Activated T-helper 17 cell treated with anti-CD3 and anti-CD28 coated beads, Interleukin-2, amount 50 U/mL, for 72 hours (primary cell): Measurements from ENCODE around the gene MAN1A1. TPM values are rescaled to one million over a fixed set of nuclear protein-coding genes. Genes with fewer than 3 reads are reported as not detected.
"Not testable (repeated sequence)": the region's sequence is repeated elsewhere in the genome, so short reads cannot be mapped to it uniquely, and the experiment has no call there.

Experiments used
- ATAC-seq: fragments of 150-1000 bp; cut with Tn5 transposase; replicated peaks from 2 replicates; pipeline ENCODE4 v1.10.0; 2021; ENCODE audit warnings: mild to moderate bottlenecking, moderate library complexity
- H3K27ac Mint-ChIP-seq: one replicate; pipeline ENCODE4 v1.8.0; 2022; ENCODE audit warnings: mixed read lengths
- H3K27me3 Mint-ChIP-seq: one replicate; pipeline ENCODE4 v1.8.0; 2022; ENCODE audit warnings: mixed read lengths
- H3K36me3 Mint-ChIP-seq: one replicate; pipeline ENCODE4 v1.8.0; 2022; ENCODE audit warnings: low read depth, mild to moderate bottlenecking, mixed read lengths
- H3K4me1 Mint-ChIP-seq: one replicate; pipeline ENCODE4 v1.8.0; 2022; ENCODE audit warnings: mixed read lengths
- H3K4me3 Mint-ChIP-seq: one replicate; pipeline ENCODE4 v1.8.0; 2022; ENCODE audit warnings: mild to moderate bottlenecking, mixed read lengths
- H3K9me3 Mint-ChIP-seq: one replicate; pipeline ENCODE4 v1.8.0; 2022; ENCODE audit warnings: mixed read lengths
- total RNA-seq, 2 donors: library from RNA; stranded (reverse); gene quantifications; one replicate each; pipeline ENCODE4 v1.2.3, GENCODE V29; 2022

The MAN1A1 gene
- total RNA-seq, result 10 to 100 TPM; 19.1 to 23.6 TPM

- no peaks in the 10 kb centered on the region for H3K27me3 Mint-ChIP-seq
- H3K36me3 Mint-ChIP-seq, result peaks cover 41% of the 10 kb centered on the region
- peak; percentile 86 for ATAC-seq
- peak within 1 kb of the TSS; percentile 94 for H3K27ac Mint-ChIP-seq
- H3K4me3 Mint-ChIP-seq, result peak within 1 kb of the TSS; percentile 89
- H3K4me1 Mint-ChIP-seq, result peaks cover 25% of the 10 kb centered on the region
- H3K9me3 Mint-ChIP-seq, result no peaks in the 10 kb centered on the region
Measured at GRCh38 chr6:119349361-119350201, at the start of gene MAN1A1. MAN1A1 (minus strand) TSS chr6:119349761; CDS start chr6:119349065, 696 bp downstream.

DNA sequence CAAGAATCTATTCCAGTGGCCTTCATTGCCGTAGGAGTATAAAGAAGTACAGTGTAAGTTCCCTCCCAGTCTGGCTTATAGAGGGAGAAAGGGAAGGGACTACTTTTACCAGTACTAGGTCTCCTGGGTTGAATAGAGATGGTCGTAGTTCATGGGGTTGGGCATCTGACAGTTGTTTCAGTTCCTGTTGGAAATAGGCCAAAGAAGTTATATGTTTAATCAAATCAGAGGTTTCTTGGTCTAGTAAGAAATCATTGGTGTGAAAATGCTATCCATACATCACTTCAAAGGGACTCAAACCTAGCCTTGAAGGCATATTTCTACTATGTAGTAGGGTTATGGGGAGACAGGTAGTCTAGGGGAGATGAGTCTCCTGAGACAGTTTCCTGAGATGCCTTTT, 45.6 kb upstream of the MAN1A1 start:
- Mint-ChIP-seq H3K36me3 (no peaks in the 10 kb centered on the region), H3K4me3 (no peak overlapping the region), H3K4me1 (no peaks in the 10 kb centered on the region), H3K9me3 (peaks cover 7% of the 10 kb centered on the region), H3K27me3 (no peaks in the 10 kb centered on the region), H3K27ac (no peak overlapping the region)
- no peak for ATAC-seq

DNA sequence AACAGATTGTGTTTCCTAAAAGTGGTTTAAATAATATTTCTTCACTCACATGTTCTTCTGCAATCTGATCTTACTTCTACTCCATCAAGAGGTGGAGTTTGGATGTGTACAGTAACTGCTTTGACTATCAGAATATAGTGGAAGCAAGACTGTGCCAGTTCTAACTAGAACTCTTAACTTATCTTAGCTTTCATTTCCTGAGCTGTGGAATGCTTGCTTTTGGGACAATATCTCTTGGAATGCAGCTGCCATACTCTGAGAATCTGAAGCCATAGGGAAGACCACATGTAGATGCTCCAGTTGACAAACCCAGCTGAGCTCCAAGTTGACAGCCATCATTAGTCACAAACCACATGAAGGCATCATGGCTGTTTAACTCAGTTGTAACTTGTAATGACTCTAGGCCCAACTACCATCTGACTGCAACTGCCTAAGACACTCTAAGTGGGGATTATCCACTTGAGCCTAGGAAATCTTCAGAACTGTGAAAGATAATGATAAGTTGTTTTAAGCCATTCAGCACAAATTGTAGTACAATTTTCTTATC, 40.8 kb upstream of the MAN1A1 start:
- Mint-ChIP-seq H3K27ac (no peak overlapping the region), H3K4me1 (no peaks in the 10 kb centered on the region), H3K27me3 (no peaks in the 10 kb centered on the region), H3K9me3 (no peaks in the 10 kb centered on the region), H3K4me3 (no peak overlapping the region), H3K36me3 (no peaks in the 10 kb centered on the region)
- peak; percentile 54 for ATAC-seq

DNA sequence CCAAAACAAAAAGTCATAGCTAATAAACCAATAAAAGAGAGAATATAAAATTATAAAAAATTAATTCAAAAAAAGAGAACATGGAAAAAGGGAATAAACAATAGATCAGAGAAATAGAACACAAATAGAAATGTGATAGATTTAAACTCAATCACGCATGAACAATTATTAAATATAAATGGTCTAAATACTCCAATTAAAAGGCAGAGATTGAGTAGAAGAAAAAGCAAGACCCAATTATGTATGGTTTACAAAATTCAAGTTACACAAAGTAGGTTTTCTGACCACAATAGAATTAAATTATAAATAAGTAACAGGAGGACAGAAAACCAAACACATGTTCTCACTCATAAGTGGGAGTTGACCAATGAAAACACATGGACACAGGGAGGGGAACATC, 36.4 kb upstream of the MAN1A1 start:
- peaks cover 6% of the 10 kb centered on the region for H3K9me3 Mint-ChIP-seq
- no peak overlapping the region for H3K4me3 Mint-ChIP-seq
- no peaks in the 10 kb centered on the region for H3K36me3 Mint-ChIP-seq
- H3K4me1 Mint-ChIP-seq, result no peaks in the 10 kb centered on the region
- H3K27ac Mint-ChIP-seq, result no peak overlapping the region
- no peaks in the 10 kb centered on the region for H3K27me3 Mint-ChIP-seq
- ATAC-seq, result no peak

DNA sequence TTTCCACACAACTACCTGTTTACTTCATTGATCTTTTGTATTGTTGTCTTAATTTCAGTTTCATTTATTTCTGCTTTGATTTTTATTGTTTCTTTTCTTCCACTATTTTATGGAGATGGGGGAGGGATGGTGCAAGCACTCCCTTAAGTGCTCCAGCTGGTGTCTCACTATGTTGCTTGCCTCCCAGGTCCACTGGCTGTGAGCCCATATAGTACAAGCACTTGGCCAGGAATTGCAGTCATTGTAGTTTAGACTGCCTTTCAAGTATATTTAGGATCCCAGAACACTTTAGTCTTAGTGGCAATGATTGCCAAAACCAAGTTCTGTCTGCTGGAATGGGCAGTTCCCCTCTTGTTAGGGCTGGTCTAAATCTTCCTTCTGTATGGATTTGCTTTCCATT, 34.9 kb upstream of the MAN1A1 start:
- Mint-ChIP-seq H3K27me3 (no peaks in the 10 kb centered on the region), H3K4me1 (no peaks in the 10 kb centered on the region), H3K4me3 (no peak overlapping the region), H3K9me3 (peaks cover 13% of the 10 kb centered on the region), H3K27ac (no peak overlapping the region), H3K36me3 (no peaks in the 10 kb centered on the region)
- ATAC-seq, result no peak

DNA sequence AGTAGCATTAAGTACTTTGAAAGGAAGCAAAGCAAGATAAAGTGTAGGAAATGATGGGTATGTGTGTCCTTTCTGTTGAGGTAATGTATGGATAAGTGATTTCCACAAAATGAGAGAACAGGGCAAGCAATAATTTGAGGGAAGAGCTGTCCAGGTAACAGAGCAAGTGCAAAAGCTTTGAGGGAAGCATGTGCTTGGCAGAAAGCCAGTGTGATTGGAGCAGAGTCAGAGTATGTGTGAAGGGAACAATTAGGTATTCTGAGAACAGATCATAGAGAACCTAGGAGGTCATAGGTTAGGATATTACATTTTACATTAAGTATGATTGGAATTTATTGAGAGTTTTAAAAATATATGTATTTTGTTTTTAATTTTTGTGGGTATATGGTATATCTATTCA, 30.2 kb upstream of the MAN1A1 start:
- Mint-ChIP-seq H3K9me3 (peaks cover 19% of the 10 kb centered on the region), H3K4me3 (no peak overlapping the region), H3K27me3 (no peaks in the 10 kb centered on the region), H3K27ac (no peak overlapping the region), H3K36me3 (peaks cover 8% of the 10 kb centered on the region), H3K4me1 (no peaks in the 10 kb centered on the region)
- no peak for ATAC-seq

DNA sequence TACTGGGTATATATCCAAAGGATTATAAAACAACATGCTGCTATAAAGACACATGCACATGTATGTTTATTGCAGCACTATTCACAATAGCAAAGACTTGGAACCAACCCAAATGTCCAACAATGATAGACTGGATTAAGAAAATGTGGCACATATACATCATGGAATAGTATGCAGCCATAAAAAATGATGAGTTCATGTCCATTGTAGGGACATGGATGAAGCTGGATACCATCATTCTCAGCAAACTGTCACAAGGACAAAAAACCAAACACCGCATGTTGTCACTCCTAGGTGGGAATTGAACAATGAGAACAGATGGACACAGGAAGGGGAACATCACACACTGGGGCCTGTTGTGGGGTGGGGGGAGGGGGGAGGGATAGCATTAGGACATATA, 27.5 kb upstream of the MAN1A1 start:
- not testable (repeated sequence) for H3K4me1 Mint-ChIP-seq, H3K4me3 Mint-ChIP-seq, H3K27me3 Mint-ChIP-seq, ATAC-seq, H3K36me3 Mint-ChIP-seq, H3K27ac Mint-ChIP-seq
- H3K9me3 Mint-ChIP-seq, result peaks cover 15% of the 10 kb centered on the region

GRCh38 chr6:119370080-119370479, 20.5 kb upstream of the MAN1A1 start:
- Mint-ChIP-seq H3K9me3 (no peaks in the 10 kb centered on the region), H3K36me3 (no peaks in the 10 kb centered on the region), H3K4me3 (no peak overlapping the region), H3K4me1 (no peaks in the 10 kb centered on the region), H3K27ac (no peak overlapping the region), H3K27me3 (no peaks in the 10 kb centered on the region)
- no peak for ATAC-seq

DNA sequence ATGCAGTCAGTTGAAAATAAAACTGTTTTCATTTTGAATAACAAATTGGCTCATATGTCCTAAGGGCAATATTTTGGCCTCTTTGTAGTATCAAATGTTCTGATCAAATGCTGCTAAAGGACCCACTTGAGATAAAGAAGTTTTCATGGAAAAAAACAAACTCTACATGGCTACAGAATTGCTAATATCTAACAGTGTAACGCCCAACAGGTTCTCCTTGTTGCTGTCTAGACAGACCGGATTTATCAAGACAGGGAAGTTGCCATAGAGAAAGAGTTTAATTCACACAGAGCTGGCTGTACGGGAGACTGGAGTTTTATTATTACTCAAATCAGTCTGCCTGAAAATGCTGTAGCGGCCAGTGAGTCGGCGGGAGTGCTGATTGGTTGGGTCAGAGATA, 19.4 kb upstream of the MAN1A1 start:
- Mint-ChIP-seq H3K9me3 (no peaks in the 10 kb centered on the region), H3K27ac (no peak overlapping the region)

DNA sequence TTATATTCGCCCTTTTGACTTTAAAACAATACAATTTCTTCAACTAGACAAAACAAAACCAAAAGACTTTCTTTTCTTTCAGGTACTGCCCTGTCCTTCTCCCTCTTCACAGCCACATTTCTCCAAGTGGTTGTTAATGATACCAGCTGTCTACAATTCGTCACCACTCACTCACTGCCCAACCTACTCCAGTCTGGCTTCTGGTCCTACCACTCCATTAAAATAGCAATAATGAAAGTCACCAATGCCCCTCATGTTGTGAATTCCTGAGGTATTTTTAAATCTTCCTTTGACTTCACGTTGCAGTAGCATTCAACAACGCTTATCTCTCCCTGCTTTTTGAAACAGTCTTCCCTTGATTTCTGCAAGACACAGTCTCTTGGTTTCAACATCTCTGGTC, 11.6 kb upstream of the MAN1A1 start:
- no peaks in the 10 kb centered on the region for H3K36me3 Mint-ChIP-seq
- no peaks in the 10 kb centered on the region for H3K9me3 Mint-ChIP-seq
- H3K27me3 Mint-ChIP-seq, result no peaks in the 10 kb centered on the region
- H3K4me3 Mint-ChIP-seq, result no peak overlapping the region
- no peak for ATAC-seq
- H3K4me1 Mint-ChIP-seq, result peaks cover 7% of the 10 kb centered on the region
- H3K27ac Mint-ChIP-seq, result peak overlapping the region; percentile 21

More for the DNA sequence above, 19.4 kb upstream of the MAN1A1 start:
- Mint-ChIP-seq H3K4me3 (no peak overlapping the region), H3K36me3 (no peaks in the 10 kb centered on the region), H3K4me1 (no peaks in the 10 kb centered on the region), H3K27me3 (no peaks in the 10 kb centered on the region)
- no peak for ATAC-seq

- peak overlapping the region; percentile 25 for H3K27ac Mint-ChIP-seq
- no peak overlapping the region for H3K4me3 Mint-ChIP-seq
- ATAC-seq, result no peak
- no peaks in the 10 kb centered on the region for H3K27me3 Mint-ChIP-seq
- H3K4me1 Mint-ChIP-seq, result peaks cover 10% of the 10 kb centered on the region
- H3K36me3 Mint-ChIP-seq, result no peaks in the 10 kb centered on the region
- H3K9me3 Mint-ChIP-seq, result no peaks in the 10 kb centered on the region
Measured at GRCh38 chr6:119360262-119360915, 10.8 kb upstream of the MAN1A1 start.

DNA sequence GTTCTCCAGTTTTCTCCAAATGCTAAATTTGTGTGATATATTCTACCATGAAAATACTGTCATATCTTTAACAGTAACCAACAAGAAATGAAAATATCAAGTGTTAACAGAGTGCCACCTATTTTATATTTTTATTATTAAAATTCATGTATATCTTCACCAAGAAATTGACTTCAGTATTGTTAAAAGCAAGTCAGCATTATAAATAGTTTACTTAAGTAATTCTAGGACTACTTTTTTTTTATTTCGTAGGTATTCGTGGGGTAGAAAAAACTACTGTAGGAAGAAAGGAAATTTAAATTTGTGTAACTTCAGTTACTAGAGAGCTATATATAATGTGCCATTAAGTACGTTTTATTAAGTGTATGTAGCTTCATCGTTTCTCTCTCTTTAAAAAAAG, 6.3 kb upstream of the MAN1A1 start:
- no peak for ATAC-seq
- Mint-ChIP-seq H3K27ac (no peak overlapping the region), H3K9me3 (no peaks in the 10 kb centered on the region), H3K36me3 (no peaks in the 10 kb centered on the region), H3K4me3 (no peak overlapping the region), H3K27me3 (no peaks in the 10 kb centered on the region), H3K4me1 (peaks cover 11% of the 10 kb centered on the region)

- peaks cover 5% of the 10 kb centered on the region for H3K36me3 Mint-ChIP-seq
- H3K9me3 Mint-ChIP-seq, result no peaks in the 10 kb centered on the region
- H3K4me1 Mint-ChIP-seq, result peaks cover 10% of the 10 kb centered on the region
- no peak overlapping the region for H3K4me3 Mint-ChIP-seq
- no peak overlapping the region for H3K27ac Mint-ChIP-seq
- ATAC-seq, result no peak
- H3K27me3 Mint-ChIP-seq, result no peaks in the 10 kb centered on the region
Measured at GRCh38 chr6:119355157-119355556, 5.6 kb upstream of the MAN1A1 start.

GRCh38 chr6:119353696-119354095, 4.1 kb upstream of the MAN1A1 start:
- Mint-ChIP-seq H3K36me3 (peaks cover 6% of the 10 kb centered on the region), H3K4me1 (peaks cover 10% of the 10 kb centered on the region), H3K9me3 (no peaks in the 10 kb centered on the region), H3K4me3 (no peak overlapping the region), H3K27me3 (no peaks in the 10 kb centered on the region), H3K27ac (no peak overlapping the region)
- ATAC-seq, result no peak

DNA sequence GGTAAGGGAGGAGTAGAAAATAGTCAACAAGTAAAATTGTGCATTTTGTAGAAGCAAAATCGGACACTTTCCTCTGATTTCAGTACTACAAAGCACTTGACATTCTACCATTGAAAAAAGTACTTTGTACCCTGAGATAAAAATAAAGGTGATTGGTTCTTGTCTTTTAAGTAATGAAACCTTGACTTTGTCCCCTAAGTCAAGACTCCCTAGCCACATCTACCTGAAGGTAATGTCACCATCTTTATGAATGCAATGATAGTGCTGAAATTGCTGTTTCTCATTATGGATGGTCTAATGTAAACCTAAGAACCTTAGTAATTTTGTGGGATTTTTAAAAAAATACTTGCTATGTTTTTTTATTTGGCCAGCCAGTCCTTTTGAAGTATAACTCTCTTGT, 2.4 kb upstream of the MAN1A1 start:
- Mint-ChIP-seq H3K27me3 (no peaks in the 10 kb centered on the region), H3K4me1 (peaks cover 10% of the 10 kb centered on the region), H3K36me3 (peaks cover 20% of the 10 kb centered on the region), H3K9me3 (no peaks in the 10 kb centered on the region), H3K4me3 (peak overlapping the region; percentile 89), H3K27ac (no peak overlapping the region)
- ATAC-seq, result no peak
